A549 (cell line): Measurements from ENCODE around the gene TSR2. TPM values are rescaled to one million over a fixed set of nuclear protein-coding genes. Genes with fewer than 3 reads are reported as not detected.

Experiments used
- ATAC-seq, 2 experiments: fragments of 200-7000 bp in 1 of 2; fragments of >200 bp in 1 of 2; cut with Nextera tagmentation in 1 of 2; cut with Tn5 transposase in 1 of 2; 3 replicates each; pipeline versions ENCODE4 v1.8.0 to v1.9.1; 2018 to 2020; ENCODE audit warnings: mild to moderate bottlenecking in 1 of 2, moderate library complexity in 1 of 2
- CTCF ChIA-PET: fragments of 300-600 bp; sonication (Branson Sonifier 250); formaldehyde crosslinking; extraction: SDS; loops from one replicate; lab custom pipeline; 2021; ENCODE audit warnings: antibody characterized with exemption, inconsistent platforms; lab: Yijun Ruan, JAX
- POLR2A ChIA-PET: fragments of 350-600 bp; formaldehyde crosslinking; extraction: SDS; loops from one replicate; lab custom pipeline; 2021; ENCODE audit warnings: antibody characterized with exemption, inconsistent platforms; lab: Yijun Ruan, JAX
- DNase-seq, 2 experiments: peaks; one replicate each; pipeline versions ENCODE4 v3.0.0 to v3.0.0-alpha.2; 2011 to 2016; ENCODE audit warnings: low read depth in 1 of 2, low spot score in 1 of 2
- FAIRE-seq: peaks from 2 replicates; lab custom pipeline; 2011; peaks lifted over from hg19 to GRCh38; lab: Jason Lieb, UNC
- H3K27ac ChIP-seq, 2 experiments: fragments of >200 bp; sonication (Bioruptor Twin); formaldehyde crosslinking; 3 replicates each; pipeline ENCODE4 v1.5.1; 2016 to 2017
- H3K4me1 ChIP-seq: fragments of >200 bp; sonication (Bioruptor Twin); formaldehyde crosslinking; 3 replicates; pipeline ENCODE4 v1.6.1; 2016
- H3K4me2 ChIP-seq: fragments of >200 bp; sonication (Bioruptor Twin); formaldehyde crosslinking; 3 replicates; pipeline ENCODE4 v1.6.1; 2016
- H3K4me3 ChIP-seq: fragments of >200 bp; sonication (Bioruptor Twin); formaldehyde crosslinking; 3 replicates; pipeline ENCODE4 v1.5.1; 2016
- H3K9me3 ChIP-seq: fragments of >200 bp; sonication (Bioruptor Twin); formaldehyde crosslinking; 3 replicates; pipeline ENCODE4 v1.6.1; 2016
- CBX2 ChIP-seq: fragments of 200-600 bp; sonication (generic); IDR thresholded peaks from 2 replicates; pipeline ENCODE4 v1.6.1; 2016; ENCODE audit warnings: low read depth, mild to moderate bottlenecking, borderline replicate concordance
- CEBPB ChIP-seq, 2 experiments: fragments of >200 bp in 1 of 2; sonication (Bioruptor Twin) in 1 of 2; formaldehyde crosslinking in 1 of 2; IDR thresholded peaks; 2 replicates each; pipeline ENCODE4 v1.6.1; 2012 to 2016
- EHF ChIP-seq: fragments of 250-450 bp; sonication (Bioruptor Pico); IDR thresholded peaks from 2 replicates; pipeline ENCODE4 v1.5.0; 2020; ENCODE audit warnings: mild to moderate bottlenecking
- EHMT2 ChIP-seq: fragments of 200-600 bp; sonication (generic); IDR thresholded peaks from 2 replicates; pipeline ENCODE4 v1.6.1; 2016; ENCODE audit warnings: antibody characterized with exemption, low read depth, mild to moderate bottlenecking, moderate library complexity
- ELK1 ChIP-seq: fragments of 150-350 bp; IDR thresholded peaks from 2 replicates; pipeline ENCODE4 v1.6.1; 2014; ENCODE audit warnings: low read depth, mild to moderate bottlenecking, low read length
- FOSB ChIP-seq: fragments of 250-450 bp; sonication (Bioruptor Pico); IDR thresholded peaks from 2 replicates; pipeline ENCODE4 v1.5.0; 2020; ENCODE audit warnings: mild to moderate bottlenecking, moderate library complexity
- HOXB13 ChIP-seq: fragments of 250-450 bp; sonication (Bioruptor Pico); IDR thresholded peaks from 2 replicates; pipeline ENCODE4 v1.5.0; 2020; ENCODE audit warnings: low read depth, mild to moderate bottlenecking, moderate library complexity
- HOXB5 ChIP-seq: fragments of 250-450 bp; sonication (Bioruptor Pico); IDR thresholded peaks from 2 replicates; pipeline ENCODE4 v1.5.0; 2020; ENCODE audit warnings: mild to moderate bottlenecking, moderate library complexity
- JUN ChIP-seq, 2 experiments: fragments of >200 bp; sonication (Bioruptor Twin); formaldehyde crosslinking; IDR thresholded peaks; 2 replicates in 1 of 2; 3 replicates in 1 of 2; pipeline ENCODE4 v1.6.1; 2016 to 2017
- MAFK ChIP-seq: fragments of 450-650 bp; IDR thresholded peaks from 2 replicates; pipeline ENCODE4 v1.6.1; 2014; ENCODE audit not compliant: partially characterized antibody
- MYC ChIP-seq: IDR thresholded peaks from 2 replicates; pipeline ENCODE4 v1.6.1; 2012; ENCODE audit warnings: mild to moderate bottlenecking, inconsistent platforms, low read length, improper control_type of control experiment, borderline replicate concordance
- NPAS2 ChIP-seq: fragments of 250-450 bp; sonication (Bioruptor Pico); IDR thresholded peaks from 2 replicates; pipeline ENCODE4 v1.8.0; 2022; ENCODE audit warnings: mild to moderate bottlenecking, moderate library complexity, borderline replicate concordance
- PBX3 ChIP-seq: IDR thresholded peaks from 2 replicates; pipeline ENCODE4 v1.6.1; 2012
- POLR2A ChIP-seq: IDR thresholded peaks from 2 replicates; pipeline ENCODE4 v1.6.1; 2012; ENCODE audit warnings: mild to moderate bottlenecking, low read length
- POLR2AphosphoS2 ChIP-seq: conservative IDR thresholded peaks from 2 replicates; pipeline ENCODE4 v1.6.1; 2012; ENCODE audit warnings: low read length, improper control_type of control experiment, inconsistent platforms
- RARB ChIP-seq: fragments of 250-450 bp; sonication (Bioruptor Pico); IDR thresholded peaks from 2 replicates; pipeline ENCODE4 v1.8.0; 2021; ENCODE audit warnings: mild to moderate bottlenecking, moderate library complexity
- REST ChIP-seq: fragments of 200-600 bp; sonication (generic); IDR thresholded peaks from 2 replicates; pipeline ENCODE4 v1.6.1; 2016; ENCODE audit warnings: antibody characterized with exemption, mild to moderate bottlenecking, moderate library complexity
- SMC3 ChIP-seq: fragments of >200 bp; sonication (Bioruptor Twin); formaldehyde crosslinking; IDR thresholded peaks from 3 replicates; pipeline ENCODE4 v1.6.1; 2018; ENCODE audit warnings: inconsistent platforms
- ZNF302 ChIP-seq: fragments of 250-450 bp; sonication (Bioruptor Pico); IDR thresholded peaks from 2 replicates; pipeline ENCODE4 v1.9.0; 2021; ENCODE audit warnings: inconsistent platforms, mild to moderate bottlenecking, moderate library complexity
- WGBS: methylation state at CpG from one replicate; pipeline ENCODE4 v1.1.6; 2017; ENCODE audit errors: missing lambda C conversion rate; 5-methylcytosine and 5-hydroxymethylcytosine counted together
- polyA plus RNA-seq, 4 experiments: library from polyadenylated mRNA; depleted of rRNA in 3 of 4; stranded (reverse); fragments of >200 nt; fragmentation: RNase III in 1 of 4; extraction: RNeasy Plus Mini Kit Qiagen cat#74134 plus additional on column Dnase treatment in 1 of 4; gene quantifications; 2 replicates in 3 of 4; 3 replicates in 1 of 4; pipeline ENCODE4 v1.2.3, GENCODE V29; 2011 to 2017

TSR2 gene
- polyA plus RNA-seq, 2 of the 4 experiments (the other 2 are of a cell fraction): 26.9 to 60.4 TPM

- ChIA-PET CTCF (no interaction called here), POLR2A (no interaction called here)
- Histone ChIP-seq H3K27ac (no peak overlapping the region), H3K4me3 (no peak overlapping the region), H3K9me3 (no peaks in the 10 kb centered on the region), H3K4me1 (no peaks in the 10 kb centered on the region)
- WGBS: 74% methylated on average over 3 of the region's 3 CpGs
- ATAC-seq (no peak), DNase-seq (no peak)
- TF ChIP-seq EHMT2: no peak
- TF ChIP-seq, all 56 proteins: peak for 0
- no peak overlapping the region for H3K4me2 ChIP-seq
- FAIRE-seq: no peak
Measured at GRCh38 chrX:54413753-54414152, 26.5 kb upstream of the TSR2 start.

- CTCF ChIA-PET: no interaction called here
- Histone ChIP-seq H3K9me3 (no peaks in the 10 kb centered on the region), H3K4me2 (no peak overlapping the region), H3K4me1 (no peaks in the 10 kb centered on the region), H3K27ac (no peak overlapping the region), H3K4me3 (no peak overlapping the region)
- ATAC-seq: no peak
- peak; percentile 54 for FAIRE-seq
- WGBS: 42% methylated on average over 12 of the region's 13 CpGs
- DNase-seq: no peak
- POLR2A ChIA-PET: no interaction called here
- TF ChIP-seq JUN (IDR thresholded peaks at IDR 0.05) (no peak), CBX2 (no peak), CEBPB (IDR thresholded peaks at IDR 0.05) (no peak), PBX3 (no peak), POLR2A (no peak), EHF (CRISPR knock-in tag) (no peak), HOXB5 (no peak), ELK1 (no peak), MAFK (no peak), POLR2AphosphoS2 (no peak), REST (no peak), ZNF302 (CRISPR knock-in tag) (no peak), RARB (no peak), MYC (no peak), HOXB13 (CRISPR knock-in tag) (no peak), NPAS2 (no peak), FOSB (CRISPR knock-in tag) (no peak)
Measured at GRCh38 chrX:54415534-54416350, 24.5 kb upstream of the TSR2 start.

- WGBS: 36% methylated on average over 2 of the region's 2 CpGs
- Histone ChIP-seq H3K4me2 (no peak overlapping the region), H3K27ac (no peak overlapping the region), H3K4me1 (no peaks in the 10 kb centered on the region), H3K9me3 (no peaks in the 10 kb centered on the region), H3K4me3 (no peak overlapping the region)
- ChIA-PET POLR2A (no interaction called here), CTCF (interaction anchor here (0.9 kb wide), 1 partner anchor 169 kb away, joined by 3 read pairs; no protein-coding TSS in a partner anchor)
- DNase-seq: no peak
- peak; percentile 76 for FAIRE-seq
- TF ChIP-seq SMC3: no peak
- no peak for ATAC-seq
Measured at GRCh38 chrX:54416965-54417364, 23.2 kb upstream of the TSR2 start.
